Esophagus muscularis mucosa (tissue), 4 donors: ENCODE data around the gene SLC2A8. TPM values are rescaled to one million over a fixed set of nuclear protein-coding genes. Genes with fewer than 3 reads are reported as not detected.

Experiments used
- DNase-seq: peaks from one replicate; pipeline ENCODE4 v3.0.0-alpha.2; 2017; ENCODE audit errors: extremely low spot score
- H3K27ac ChIP-seq, 4 donors: fragments of 200-600 bp; sonication (generic); replicated peaks in 1 of 4; 1 replicate in 3 of 4; 2 replicates in 1 of 4; pipeline ENCODE4 v1.5.1; 2016 to 2019; ENCODE audit warnings: mild to moderate bottlenecking in 1 of 4
- H3K27me3 ChIP-seq, 4 donors: fragments of 200-600 bp; sonication (generic); one replicate each; pipeline versions ENCODE4 v1.5.1 to v1.6.0; 2016 to 2019
- H3K36me3 ChIP-seq, 4 donors: fragments of 200-600 bp; sonication (generic); one replicate each; pipeline ENCODE4 v1.5.1; 2016 to 2019
- H3K4me1 ChIP-seq, 4 donors: fragments of 200-600 bp; sonication (generic); one replicate each; pipeline ENCODE4 v1.5.1; 2016 to 2019
- H3K4me3 ChIP-seq, 4 donors: fragments of 200-600 bp; sonication (generic); 1 replicate in 2 of 4; 2 replicates in 2 of 4; pipeline ENCODE4 v1.5.1; 2016 to 2019; ENCODE audit warnings: mild to moderate bottlenecking in 4 of 4, moderate library complexity in 1 of 4
- H3K9me3 ChIP-seq, 4 donors: fragments of 200-600 bp; sonication (generic); 1 replicate in 3 of 4; 2 replicates in 1 of 4; pipeline ENCODE4 v1.5.1; 2016 to 2019
- CTCF ChIP-seq, 3 experiments: fragments of 200-600 bp in 2 of 3; fragments of 450-650 bp in 1 of 3; sonication (generic) in 2 of 3; IDR thresholded peaks; one replicate each; pipeline ENCODE4 v1.5.1; 2017 to 2019; ENCODE audit warnings: antibody characterized with exemption in 3 of 3, mild to moderate bottlenecking in 2 of 3, moderate library complexity in 1 of 3
- EP300 ChIP-seq: sonication (generic); formaldehyde crosslinking; IDR thresholded peaks from one replicate; pipeline ENCODE4 v1.6.1; 2017; ENCODE audit warnings: antibody characterized with exemption
- POLR2A ChIP-seq: fragments of 450-650 bp; IDR thresholded peaks from one replicate; pipeline ENCODE4 v1.6.1; 2017; ENCODE audit warnings: antibody characterized with exemption, moderate library complexity, mild to moderate bottlenecking, low read depth
- POLR2AphosphoS5 ChIP-seq, 2 donors: sonication (generic); formaldehyde crosslinking; IDR thresholded peaks; one replicate each; pipeline ENCODE4 v1.6.1; 2017; ENCODE audit warnings: antibody characterized with exemption in 2 of 2
- WGBS: methylation state at CpG from one replicate; pipeline ENCODE4 v1.1.5; 2018; 5-methylcytosine and 5-hydroxymethylcytosine counted together
- intact Hi-C: fragments of 100-400 bp; cut with DNase I; formaldehyde crosslinking; loops from one replicate; pipeline ENCODE4 v1.15.1; 2023
- total RNA-seq, 4 donors: library from RNA; depleted of rRNA; stranded (reverse); fragments of >200 nt; gene quantifications; one replicate each; pipeline versions ENCODE4 v1.1.0 to v1.2.1, GENCODE V29; 2016

SLC2A8 gene
- total RNA-seq, result 10 to 100 TPM; 27.0 to 34.5 (median 31.7) TPM

GRCh38 chr9:127396808-127397645 lies at the start of gene SLC2A8:
Gene SLC2A8 (plus strand): TSS chr9:127397169. CDS start chr9:127397231, 62 bp downstream.
- WGBS, result 0% methylated on average over 2 of the region's 87 CpGs

GRCh38 chr9:127347831-127348776 lies 48.9 kb upstream of the SLC2A8 start:
- no peaks in the 10 kb centered on the region for H3K4me1 ChIP-seq
- peaks cover 0 to 35% (median 11%) of the 10 kb centered on the region in 4 donors for H3K36me3 ChIP-seq
- H3K27me3 ChIP-seq, result no peaks in the 10 kb centered on the region
- TF ChIP-seq POLR2A, result no peak
- no peak for TF ChIP-seq EP300
- TF ChIP-seq CTCF (IDR thresholded peaks at IDR 0.05), result peak; percentile 23 to 57 (median 52)
- TF ChIP-seq POLR2AphosphoS5 (IDR thresholded peaks at IDR 0.05), result no peak
- H3K27ac ChIP-seq, result no peak overlapping the region
- no peak overlapping the region for H3K4me3 ChIP-seq
- intact Hi-C loops, result loop anchor here (5.0 kb wide), 1 partner anchor 131 kb away; no protein-coding TSS in a partner anchor
- H3K9me3 ChIP-seq, result no peaks in the 10 kb centered on the region
- WGBS, result 74% methylated on average over 8 of the region's 8 CpGs
- no peak for DNase-seq

More at GRCh38 chr9:127396808-127397645, at the start of gene SLC2A8:
- TF ChIP-seq POLR2A, result peak; percentile 59
- no peak for TF ChIP-seq EP300
- TF ChIP-seq CTCF (IDR thresholded peaks at IDR 0.05), result peak in 2 of 3 experiments; percentile 16 to 23
- peak; percentile 88 to 95 for TF ChIP-seq POLR2AphosphoS5 (IDR thresholded peaks at IDR 0.05)
- H3K9me3 ChIP-seq, result no peaks in the 10 kb centered on the region
- H3K27me3 ChIP-seq, result no peaks in the 10 kb centered on the region
- peak within 1 kb of the TSS; percentile 73 to 98 (median 94) for H3K4me3 ChIP-seq
- H3K4me1 ChIP-seq, result peaks cover 14 to 32% (median 27%) of the 10 kb centered on the region in 4 donors
- H3K27ac ChIP-seq, result peak within 1 kb of the TSS; percentile 90 to 98 (median 96)
- H3K36me3 ChIP-seq, result peaks cover 0 to 29% (median 20%) of the 10 kb centered on the region in 4 donors
- intact Hi-C loops, result loop anchor here (2.0 kb wide), 1 partner anchor 54 kb away; the partner anchor contains the start of genes LRSAM1 and RPL12
- DNase-seq, result peak; percentile 100

- Histone ChIP-seq H3K4me3 (no peak overlapping the region), H3K4me1 (no peaks in the 10 kb centered on the region), H3K9me3 (no peaks in the 10 kb centered on the region), H3K27me3 (no peaks in the 10 kb centered on the region), H3K36me3 (peaks cover 0 to 23% (median 11%) of the 10 kb centered on the region in 4 donors), H3K27ac (no peak overlapping the region)
- intact Hi-C loops, result loop anchor here (5.0 kb wide), 1 partner anchor 132 kb away; no protein-coding TSS in a partner anchor
- no peak for DNase-seq
- WGBS, result 91% methylated on average over 12 of the region's 12 CpGs
- TF ChIP-seq POLR2A (no peak), CTCF (IDR thresholded peaks at IDR 0.05) (no peak), POLR2AphosphoS5 (IDR thresholded peaks at IDR 0.05) (no peak), EP300 (no peak)
Observed at GRCh38 chr9:127349483-127350113, 47.4 kb upstream of the SLC2A8 start.
